ENCODE measurements around the gene MLF1. TPM values are rescaled to one million over a fixed set of nuclear protein-coding genes. Genes with fewer than 3 reads are reported as not detected.
"Not testable (repeated sequence)": the region's sequence is repeated elsewhere in the genome, so short reads cannot be mapped to it uniquely, and the experiment has no call there.

MLF1 gene
- total RNA-seq, 1 donor from 2014 or later: 3.3 TPM

GRCh38 chr3:158535918-158536317 lies 35.1 kb upstream of the MLF1 start:
- no peaks in the 10 kb centered on the region for H3K27me3 ChIP-seq
- DNase-seq (ENCODE audit: low spot score in 2 of 2): no peak
- no peaks in the 10 kb centered on the region for H3K36me3 ChIP-seq
- H3K27ac ChIP-seq: no peak overlapping the region
- H3K4me3 ChIP-seq: no peak overlapping the region
- no peaks in the 10 kb centered on the region for H3K9me3 ChIP-seq
- no peaks in the 10 kb centered on the region for H3K4me1 ChIP-seq
- intact Hi-C loops (cut with DNase I): no loop called here
- no peak for TF ChIP-seq CTCF (IDR thresholded peaks at IDR 0.05)

DNA sequence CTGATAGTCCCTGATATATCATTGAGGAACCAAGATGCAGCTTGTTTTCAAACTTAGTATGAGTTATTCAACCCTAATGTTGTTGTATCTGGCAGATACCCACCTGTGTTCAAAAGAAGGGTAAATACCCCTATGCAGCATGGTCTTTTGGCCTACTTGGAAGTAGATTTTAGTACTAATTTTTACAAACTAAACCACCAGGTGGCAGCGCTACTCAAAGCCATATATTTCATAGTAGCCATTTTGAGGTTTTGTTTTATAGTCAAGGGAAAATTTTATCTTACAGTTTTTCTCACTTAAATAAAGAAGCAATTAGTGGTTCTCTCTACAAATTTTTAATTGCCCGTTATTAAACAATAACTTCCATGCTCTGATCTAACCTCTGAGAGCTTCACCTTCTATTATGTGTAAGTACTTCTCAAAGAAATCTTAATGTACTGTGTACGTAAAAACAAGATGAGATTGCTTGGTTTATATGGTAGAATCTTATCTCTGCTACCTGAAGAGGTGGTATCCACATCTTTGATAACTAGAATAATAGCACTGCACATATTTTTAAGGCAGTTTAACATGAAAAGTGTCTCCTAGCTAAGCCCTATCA lies 31.5 kb upstream of the MLF1 start:
- peak in 1 of 3 experiments; percentile 33 for TF ChIP-seq CTCF (IDR thresholded peaks at IDR 0.05)
- DNase-seq (ENCODE audit: low spot score in 2 of 2): no peak
- Histone ChIP-seq H3K9me3 (no peaks in the 10 kb centered on the region), H3K27me3 (no peaks in the 10 kb centered on the region), H3K4me1 (no peaks in the 10 kb centered on the region), H3K27ac (no peak overlapping the region), H3K36me3 (peaks cover 0 to 1% of the 10 kb centered on the region in 2 donors), H3K4me3 (no peak overlapping the region)
- intact Hi-C loops (cut with DNase I): no loop called here

DNA sequence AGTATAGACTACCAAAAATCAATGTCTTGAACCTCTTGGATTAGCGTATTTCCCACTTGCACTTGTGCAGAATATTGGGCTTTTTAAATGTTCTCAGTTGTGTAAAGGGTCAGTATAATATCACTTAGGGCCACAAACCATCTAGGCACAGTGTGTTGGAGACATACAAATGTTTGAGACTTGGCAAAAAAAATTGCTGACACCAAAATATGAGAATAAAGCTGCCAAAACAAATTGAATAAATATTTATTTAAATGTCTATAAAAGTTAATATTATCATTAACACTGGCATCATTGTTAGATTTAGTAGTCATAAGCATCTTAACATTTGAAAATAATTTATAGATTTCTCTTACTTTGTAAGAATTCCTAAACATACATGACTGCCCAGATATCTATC lies 30.9 kb upstream of the MLF1 start:
- intact Hi-C loops (cut with DNase I): no loop called here
- no peak for DNase-seq (ENCODE audit: low spot score in 2 of 2)
- Histone ChIP-seq H3K27ac (no peak overlapping the region), H3K4me3 (no peak overlapping the region), H3K4me1 (no peaks in the 10 kb centered on the region), H3K9me3 (no peaks in the 10 kb centered on the region), H3K36me3 (peaks cover 0 to 6% of the 10 kb centered on the region in 2 donors), H3K27me3 (no peaks in the 10 kb centered on the region)
- TF ChIP-seq CTCF (IDR thresholded peaks at IDR 0.05): no peak

- no peak for TF ChIP-seq CTCF (IDR thresholded peaks at IDR 0.05)
- Histone ChIP-seq H3K27me3 (no peaks in the 10 kb centered on the region), H3K27ac (no peak overlapping the region), H3K36me3 (peaks cover 0 to 6% of the 10 kb centered on the region in 2 donors), H3K9me3 (no peaks in the 10 kb centered on the region), H3K4me1 (no peaks in the 10 kb centered on the region), H3K4me3 (no peak overlapping the region)
- DNase-seq (ENCODE audit: low spot score in 2 of 2): no peak
- intact Hi-C loops (cut with DNase I): no loop called here
Observed at GRCh38 chr3:158548691-158549090, 22.3 kb upstream of the MLF1 start.

GRCh38 chr3:158549938-158550337 lies 21.1 kb upstream of the MLF1 start:
- H3K27me3 ChIP-seq; intact Hi-C loops (cut with DNase I); H3K9me3 ChIP-seq; H3K36me3 ChIP-seq; H3K4me1 ChIP-seq; H3K4me3 ChIP-seq; H3K27ac ChIP-seq; DNase-seq (ENCODE audit: low spot score in 2 of 2): not testable (repeated sequence)

DNA sequence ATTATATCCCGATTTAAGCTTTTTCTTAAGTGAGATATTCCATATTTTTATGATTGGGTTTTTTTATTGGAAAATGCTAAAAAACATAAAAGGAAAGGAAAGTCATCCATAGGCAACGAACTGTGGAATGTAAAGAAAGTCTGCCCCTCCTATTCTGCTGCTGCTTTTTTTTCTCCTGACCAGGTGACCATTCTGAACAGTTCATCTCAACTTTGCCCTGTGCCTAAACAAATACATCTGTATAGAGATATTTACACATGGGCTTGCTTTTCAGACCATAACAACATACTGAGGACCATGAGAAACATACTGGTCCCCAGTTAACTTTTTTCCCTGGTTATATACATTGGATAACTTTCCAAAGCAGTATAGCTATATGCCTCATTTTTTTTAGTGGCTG lies 18.9 kb upstream of the MLF1 start:
- Histone ChIP-seq H3K36me3 (no peaks in the 10 kb centered on the region), H3K9me3 (no peaks in the 10 kb centered on the region), H3K4me1 (no peaks in the 10 kb centered on the region), H3K27me3 (no peaks in the 10 kb centered on the region), H3K4me3 (no peak overlapping the region), H3K27ac (no peak overlapping the region)
- no peak for DNase-seq (ENCODE audit: low spot score in 2 of 2)
- intact Hi-C loops (cut with DNase I): no loop called here
- TF ChIP-seq CTCF (IDR thresholded peaks at IDR 0.05): no peak

All from ascending aorta (tissue), 2 donors.